Fibroblast of skin of left quadriceps (primary cell): ENCODE data around the gene ERVW-1.
"Not testable (repeated sequence)": the region's sequence is repeated elsewhere in the genome, so short reads cannot be mapped to it uniquely, and the experiment has no call there.

Source experiments
- DNase-seq, 2 experiments: peaks; one replicate each; pipeline ENCODE4 v3.0.0-alpha.2; 2013; ENCODE audit warnings: low read depth in 2 of 2

Gene ERVW-1

DNA sequence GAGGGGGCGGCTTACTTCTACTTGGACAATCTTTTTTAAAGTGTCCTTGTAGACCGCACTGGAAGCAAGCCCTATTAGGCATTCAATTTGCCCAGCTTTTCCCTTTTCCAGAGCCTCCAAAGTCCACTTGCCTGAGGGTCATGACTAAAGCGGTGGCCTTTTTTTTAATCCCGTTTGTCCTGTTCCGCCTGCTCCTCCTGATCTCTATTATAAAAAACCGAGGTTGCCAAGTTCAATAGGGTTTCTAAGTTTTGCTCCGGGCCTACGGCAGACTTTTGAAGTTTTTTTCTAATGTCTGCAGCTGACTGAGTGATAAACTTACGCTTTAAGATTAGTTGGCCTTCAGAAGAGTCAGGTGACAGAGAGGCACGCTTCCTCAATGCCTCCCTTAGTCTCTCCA is 3.8 kb downstream of the ERVW-1 start:
- DNase-seq, result not testable (repeated sequence)

DNA sequence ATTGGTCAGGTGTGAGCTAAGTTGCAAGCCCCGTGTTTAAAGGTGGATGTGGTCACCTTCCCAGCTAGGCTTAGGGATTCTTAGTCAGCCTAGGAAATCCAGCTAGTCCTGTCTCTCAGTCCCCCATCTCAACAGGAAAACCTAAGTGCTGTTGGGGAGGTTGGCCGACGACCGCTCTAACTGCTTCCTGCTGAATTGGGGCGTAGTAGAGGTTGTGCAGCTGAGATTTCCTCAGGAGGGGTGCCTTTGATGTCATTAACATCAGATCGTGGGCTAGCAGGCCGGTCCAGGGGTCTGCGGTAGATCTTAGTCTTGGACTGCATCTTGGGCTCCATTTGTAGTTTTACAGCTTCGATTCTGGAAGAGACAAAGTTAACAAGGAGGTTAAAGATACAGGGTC is 9.2 kb downstream of the ERVW-1 start:
- DNase-seq, result not testable (repeated sequence)

DNA sequence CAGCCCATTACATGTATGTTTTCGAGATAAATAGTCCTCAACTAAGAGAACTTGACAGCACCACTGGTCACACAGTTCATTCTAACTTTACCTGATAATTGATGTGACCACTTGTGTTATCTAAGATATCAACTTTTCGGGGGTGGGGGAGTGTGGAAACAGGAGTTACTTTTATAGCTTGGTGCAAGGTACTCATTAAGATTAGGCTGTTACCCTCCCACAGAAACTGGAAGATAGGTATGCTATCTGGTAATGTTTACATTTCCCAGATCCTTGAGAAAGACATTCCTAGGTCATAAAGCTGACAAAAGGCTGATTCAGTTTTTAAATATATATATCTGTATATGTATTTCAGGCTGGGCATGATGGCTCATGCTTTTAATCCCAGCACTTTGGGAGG is 11.1 kb downstream of the ERVW-1 start:
- no peak for DNase-seq

DNA sequence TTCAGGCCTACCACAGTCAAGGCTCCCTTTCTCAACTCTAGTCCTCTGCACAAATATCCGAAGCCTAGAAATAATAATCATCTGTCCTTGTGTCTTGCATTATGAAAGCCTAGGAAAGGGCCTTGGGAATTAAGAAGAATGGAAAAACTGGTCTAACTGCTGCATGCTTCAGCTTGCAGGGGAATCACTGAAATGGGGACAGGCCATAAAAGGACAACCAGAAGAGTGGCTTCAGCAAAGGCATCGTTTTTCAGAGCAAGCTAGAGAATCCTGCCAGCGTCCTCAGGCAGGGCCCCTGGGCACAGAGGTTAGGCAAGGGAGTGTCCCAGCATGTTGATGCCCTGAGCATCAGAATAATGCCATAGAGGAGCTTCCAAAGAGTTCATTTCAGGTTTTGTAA is 13.2 kb downstream of the ERVW-1 start:
- DNase-seq, result no peak

DNA sequence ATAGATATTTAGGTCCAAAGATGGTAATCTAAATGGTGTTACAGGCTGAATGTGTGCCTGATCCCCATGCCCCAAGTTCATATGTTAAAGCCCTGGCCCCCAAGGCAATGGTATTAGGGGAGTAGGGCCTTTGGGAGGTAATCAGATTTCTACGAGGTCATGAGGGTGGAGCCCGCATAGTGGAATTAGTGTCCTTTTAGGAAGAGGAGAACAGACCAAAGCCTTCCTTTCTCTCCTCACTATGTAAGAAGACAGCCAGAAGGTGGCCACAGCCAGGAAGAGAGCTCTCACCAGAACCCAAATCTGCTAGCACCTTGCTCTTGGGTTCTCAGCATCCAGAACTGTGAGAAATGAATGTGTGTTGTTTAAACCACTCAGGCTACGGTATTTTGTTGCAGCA is 15.2 kb downstream of the ERVW-1 start:
- DNase-seq, result no peak

DNA sequence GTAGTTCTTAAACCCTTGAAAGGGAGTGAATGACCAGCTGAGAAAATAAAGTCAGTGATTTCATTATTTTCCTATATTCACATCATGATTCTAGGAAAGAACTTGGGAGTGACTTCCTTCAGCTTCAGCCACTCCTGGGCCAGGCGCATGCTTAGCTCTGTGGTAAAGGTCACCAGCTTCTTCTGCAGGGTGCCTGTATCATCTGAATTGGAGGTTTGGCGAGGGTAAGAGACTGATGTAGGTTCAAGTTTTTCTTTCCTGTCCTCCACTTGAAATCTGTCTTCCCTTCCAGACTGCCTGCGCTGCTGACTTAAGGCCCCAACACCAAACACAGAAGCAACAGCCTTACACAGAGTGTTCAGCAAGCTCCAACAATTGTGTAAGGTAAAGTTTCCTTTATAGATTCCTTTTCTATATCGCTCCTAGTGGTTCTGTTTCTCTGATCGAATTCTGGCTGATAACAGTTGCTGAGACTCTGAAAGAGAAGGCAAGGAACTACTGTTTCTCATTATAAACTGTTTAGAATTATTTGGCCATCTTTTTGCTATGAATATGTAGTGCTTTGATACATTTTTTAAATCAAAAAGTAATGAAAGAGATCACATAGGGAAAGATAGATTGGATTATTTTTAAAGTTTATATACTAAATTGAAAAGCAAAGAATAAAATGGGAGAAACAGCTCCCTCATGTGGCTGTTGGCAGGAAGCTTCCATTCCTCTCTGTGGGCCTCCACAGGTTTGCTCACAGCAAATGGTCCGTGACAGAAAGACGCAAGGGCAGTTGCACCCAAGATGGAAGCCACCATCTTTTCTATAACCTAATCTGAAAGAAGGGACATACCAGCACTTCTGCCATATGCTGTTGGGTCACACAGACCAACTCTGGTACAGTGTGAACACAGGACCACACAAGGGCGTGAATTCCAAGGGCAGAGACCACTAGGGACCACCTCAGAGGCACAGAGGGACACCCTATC is 16.4 kb downstream of the ERVW-1 start:
- peak in 1 of 2 experiments; percentile 6 for DNase-seq

DNA sequence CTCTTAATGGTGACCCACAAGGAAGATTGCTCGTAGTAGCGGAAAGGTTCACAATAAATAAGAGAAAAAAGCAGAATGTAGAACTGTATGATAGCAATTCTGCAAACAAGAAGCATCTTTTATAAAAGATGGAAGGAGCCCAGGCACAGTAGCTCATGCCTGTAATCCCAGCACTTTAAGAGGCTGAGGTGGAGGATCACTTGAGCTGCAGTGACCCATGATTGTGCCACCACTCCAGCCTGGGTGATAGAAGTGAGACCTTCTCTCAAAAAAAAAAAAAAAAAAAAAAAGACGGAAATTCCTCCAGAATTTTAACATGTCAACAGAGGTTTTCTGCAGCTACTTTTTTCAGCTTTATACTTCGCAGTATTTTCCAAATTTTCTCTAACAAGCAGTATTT is 17.2 kb downstream of the ERVW-1 start:
- no peak for DNase-seq

DNA sequence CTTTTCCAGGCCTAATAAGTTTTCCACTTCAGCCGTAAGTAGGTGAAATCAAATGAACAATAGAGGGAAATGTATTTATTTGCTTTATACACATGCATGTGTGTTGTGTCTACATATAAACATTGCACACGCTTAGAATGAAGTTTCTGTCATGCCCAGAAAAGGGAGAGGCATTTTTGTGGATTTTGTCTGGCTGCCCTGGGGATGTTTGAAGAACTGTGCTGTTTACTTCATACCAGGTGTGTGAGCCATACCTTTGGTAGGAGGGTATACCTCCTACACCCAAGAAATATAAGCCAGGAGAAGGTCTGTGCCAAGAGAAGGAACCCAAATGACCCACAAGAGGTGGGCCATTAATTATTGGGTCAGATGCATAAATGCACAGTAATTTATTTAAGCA is 17.6 kb downstream of the ERVW-1 start:
- DNase-seq, result no peak

DNA sequence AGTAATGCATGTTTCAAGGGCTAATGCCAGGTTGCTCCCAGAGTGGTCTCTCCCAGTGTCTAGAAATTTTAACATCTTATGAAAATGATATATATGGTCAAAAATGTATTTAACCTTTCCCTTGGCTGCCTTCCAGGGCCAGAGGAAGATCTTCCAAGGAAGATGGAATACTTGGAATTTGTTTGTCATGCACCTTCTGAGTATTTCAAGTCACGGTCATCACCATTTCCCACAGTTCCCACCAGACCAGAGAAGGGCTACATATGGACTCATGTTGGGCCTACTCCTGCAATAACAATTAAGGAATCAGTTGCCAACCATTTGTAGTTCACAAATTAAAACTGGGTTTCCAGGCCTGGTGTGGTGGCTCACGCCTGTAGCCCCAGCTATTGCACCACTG is 21.5 kb downstream of the ERVW-1 start:
- peak in 1 of 2 experiments; percentile 20 for DNase-seq

DNA sequence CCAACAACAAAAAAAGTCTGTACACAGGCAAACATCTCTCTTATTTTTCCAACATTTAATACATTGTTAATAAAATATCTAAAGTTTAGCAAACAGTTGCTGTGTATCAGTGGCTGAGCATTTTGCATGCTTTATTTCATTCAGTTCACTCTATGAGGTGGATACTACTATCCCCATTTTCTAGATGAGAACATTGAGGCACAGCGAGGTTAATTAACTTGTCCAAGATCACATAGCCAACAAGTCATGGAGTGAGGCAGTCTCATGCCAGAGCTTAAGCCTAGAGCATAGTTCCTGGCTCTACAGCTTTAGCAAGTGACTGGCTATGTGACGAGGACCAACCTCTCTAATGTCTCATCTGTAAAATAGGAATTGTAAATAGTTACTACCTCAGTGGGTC is 26.1 kb downstream of the ERVW-1 start:
- DNase-seq, result no peak

DNA sequence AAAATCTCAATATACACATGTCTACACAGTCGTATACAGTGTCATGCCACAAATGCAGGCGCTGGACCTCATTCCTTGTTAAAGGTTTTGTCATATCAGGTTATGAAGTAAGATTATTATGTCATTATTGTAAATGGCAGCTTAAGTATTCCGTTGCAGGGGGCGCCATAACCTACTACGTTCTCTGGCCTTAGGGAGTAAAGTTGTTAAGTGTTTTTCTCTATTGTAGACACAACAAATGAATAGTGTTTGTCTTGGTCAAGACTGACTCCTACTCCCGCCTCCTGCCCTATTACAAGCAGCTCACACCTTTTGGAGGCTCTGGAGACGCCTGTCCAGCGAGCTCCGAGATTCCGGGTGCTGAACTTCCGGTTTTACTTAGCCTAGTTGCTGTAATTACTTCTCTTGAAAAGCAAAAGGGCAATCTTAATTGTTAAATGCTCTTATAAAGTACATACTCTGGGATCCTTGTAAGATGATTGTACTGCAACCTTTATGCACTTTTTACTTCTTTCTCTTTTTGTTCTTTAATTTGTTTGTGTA is 29.5 kb downstream of the ERVW-1 start:
- peak in 1 of 2 experiments; percentile 9 for DNase-seq

DNA sequence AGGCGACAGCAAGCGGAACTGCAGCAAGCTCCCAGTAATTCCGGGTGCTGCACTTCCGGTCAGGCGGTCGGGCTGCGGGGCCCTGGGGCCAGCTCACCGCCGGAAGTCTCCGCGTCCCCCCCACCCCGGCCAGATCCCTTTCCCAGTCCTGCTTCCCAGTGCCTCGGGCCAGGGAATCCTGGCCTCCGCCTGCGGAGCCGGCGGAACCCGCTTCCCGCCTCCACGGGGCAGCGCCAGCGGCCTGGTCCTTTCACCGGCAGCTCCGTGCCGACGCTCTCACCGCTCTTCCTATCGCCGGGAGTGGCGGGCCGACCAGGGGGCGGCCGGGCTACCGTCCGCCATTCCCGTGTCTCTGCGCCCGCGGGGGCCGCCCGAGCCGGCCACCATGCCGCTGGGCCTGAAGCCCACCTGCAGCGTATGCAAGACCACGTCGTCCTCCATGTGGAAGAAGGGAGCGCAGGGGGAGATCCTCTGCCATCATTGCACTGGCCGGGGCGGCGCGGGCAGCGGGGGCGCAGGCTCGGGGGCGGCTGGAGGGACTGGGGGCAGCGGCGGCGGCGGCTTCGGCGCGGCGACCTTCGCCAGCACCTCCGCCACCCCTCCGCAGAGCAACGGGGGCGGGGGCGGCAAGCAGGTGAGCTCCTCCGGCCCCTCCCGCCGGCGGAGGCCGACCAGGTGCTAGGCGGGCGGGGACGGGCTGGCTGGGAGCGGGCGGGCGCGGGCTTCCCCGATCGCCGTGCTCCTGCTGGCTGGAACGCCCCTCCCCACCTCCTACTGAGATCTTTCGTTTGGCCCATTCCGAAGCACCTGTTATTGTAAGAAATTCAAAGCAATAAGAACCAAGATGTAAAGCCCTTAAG is 30.2 kb downstream of the ERVW-1 start, which contains the start of gene GATAD1:
Gene GATAD1 (plus strand): TSS at position 138 of the 860 bp plus-strand sequence. CDS start 248 bp downstream, at position 386.
- peak in 1 of 2 experiments; percentile 78 for DNase-seq

DNA sequence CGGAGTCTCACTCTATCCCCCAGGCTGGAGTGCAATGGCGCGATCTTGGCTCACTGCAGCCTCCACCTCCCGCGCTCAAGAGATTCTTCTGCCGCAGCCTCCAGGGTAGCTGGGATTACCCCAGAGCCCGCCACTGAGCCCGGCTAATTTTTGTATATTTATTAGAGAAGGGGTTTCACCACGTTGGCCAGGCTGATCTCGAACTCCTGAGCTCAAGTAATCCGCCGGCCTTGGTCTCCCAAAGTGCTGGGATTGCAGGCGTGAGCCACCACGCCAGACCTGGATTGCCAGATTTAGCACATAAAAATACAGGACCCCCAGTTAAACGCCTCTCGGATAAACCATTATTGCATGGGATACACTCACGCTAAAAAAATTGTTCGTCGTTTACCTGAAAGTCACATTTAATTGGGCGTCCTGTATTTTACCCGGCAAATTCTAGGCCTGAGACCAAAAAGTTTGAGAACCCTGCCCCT is 30.8 kb downstream of the ERVW-1 start:
- DNase-seq, result peak in 1 of 2 experiments; percentile 79

DNA sequence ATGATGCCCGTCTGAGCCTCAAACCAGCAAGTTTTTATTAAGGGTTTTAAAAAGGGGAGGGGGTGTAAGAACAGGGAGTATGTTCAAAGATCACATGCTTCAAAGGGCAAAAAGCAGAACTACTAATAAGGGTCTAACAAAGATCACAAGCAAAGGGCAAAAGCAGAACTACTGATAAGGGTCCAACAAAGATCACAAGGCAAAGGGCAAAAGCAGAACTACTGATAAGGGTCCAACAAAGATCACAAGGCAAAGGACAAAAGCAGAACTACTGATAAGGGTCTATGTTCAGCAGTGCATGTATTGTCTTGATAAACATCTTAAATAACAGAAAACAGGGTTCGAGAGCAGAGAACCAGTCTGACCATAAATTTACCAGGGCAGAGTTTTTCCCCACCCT is 35.0 kb downstream of the ERVW-1 start:
- not testable (repeated sequence) for DNase-seq

DNA sequence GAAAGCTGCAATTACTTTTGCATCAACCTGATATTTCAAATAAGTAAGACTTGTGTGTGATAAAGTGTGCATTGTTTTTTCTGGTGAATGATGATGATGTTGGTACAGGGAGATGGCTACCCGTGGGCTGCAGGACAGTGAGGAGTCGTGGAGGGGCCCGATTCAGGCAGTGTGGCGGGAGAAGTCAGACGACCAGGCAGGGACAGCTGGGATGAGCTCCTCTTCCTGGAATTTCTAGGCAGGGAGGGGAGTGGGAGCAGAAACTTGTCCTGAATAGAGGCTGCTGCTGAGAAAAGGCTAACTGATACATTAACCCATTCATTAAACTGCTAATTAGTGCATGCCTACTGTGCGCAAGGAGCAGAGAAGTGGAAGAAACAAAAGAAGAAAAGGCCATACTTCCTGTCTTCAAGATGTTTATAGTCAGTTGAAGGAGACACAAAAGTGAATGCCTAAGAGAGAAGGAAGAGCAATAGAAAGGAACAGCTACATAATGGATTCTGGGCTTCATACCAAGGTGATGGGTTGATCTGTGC is 39.7 kb downstream of the ERVW-1 start:
- DNase-seq, result no peak

DNA sequence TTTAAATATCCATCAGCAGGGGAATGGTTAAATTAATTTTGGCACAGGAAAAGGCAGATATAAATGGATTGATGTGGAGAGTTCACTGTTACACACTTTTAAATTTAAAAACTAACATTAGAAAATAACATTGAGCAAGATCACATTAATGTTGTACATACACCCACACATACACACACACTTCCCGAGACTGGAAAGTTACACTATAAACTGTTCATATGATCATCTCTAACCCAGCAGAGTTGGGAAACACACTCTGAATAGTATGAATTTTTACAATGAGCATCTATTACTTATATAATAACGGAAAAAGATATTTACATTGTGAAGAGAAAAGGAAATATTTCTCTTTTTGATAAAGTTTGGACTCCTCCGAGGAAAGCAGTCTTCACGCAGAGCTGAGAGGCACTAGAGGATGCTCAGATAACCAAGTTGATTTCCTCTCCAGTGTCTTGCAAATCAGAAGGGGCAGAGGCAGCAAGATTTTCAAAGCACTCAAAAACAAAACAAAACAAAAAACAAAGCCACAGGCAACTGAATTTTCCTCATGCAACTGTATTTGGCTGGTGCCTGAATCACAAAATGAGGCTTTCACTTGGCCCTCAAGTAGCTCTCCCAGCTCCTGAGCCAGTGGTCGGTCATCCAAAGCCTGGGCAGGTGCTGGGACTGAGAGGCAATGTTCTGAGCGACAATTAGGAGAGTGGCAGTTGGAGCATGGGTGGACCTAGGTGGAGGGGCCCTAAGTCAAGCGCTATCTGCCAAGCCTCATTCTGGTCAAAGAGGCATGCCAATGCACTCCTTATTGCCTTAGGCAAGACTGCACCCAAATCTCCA is 40.9 kb downstream of the ERVW-1 start:
- DNase-seq, result no peak

DNA sequence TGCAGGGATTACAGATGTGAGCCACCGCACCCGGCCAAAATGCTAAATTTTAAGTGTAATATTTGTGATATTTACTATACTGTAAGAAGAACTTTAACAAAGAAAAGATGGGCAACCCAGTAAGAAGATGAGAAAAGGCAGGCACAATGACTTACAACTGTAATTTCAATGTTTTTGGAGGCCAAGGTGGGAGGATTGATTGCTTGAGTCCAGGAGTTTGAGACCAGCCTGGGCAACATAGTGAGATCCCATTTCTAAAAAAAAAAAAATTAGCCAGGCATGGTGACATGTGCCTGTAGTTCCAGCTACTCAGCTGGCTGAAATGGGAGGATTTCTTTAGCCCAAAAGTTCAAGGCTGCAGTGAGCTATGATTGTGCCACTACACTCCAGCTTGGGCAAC is 42.2 kb downstream of the ERVW-1 start:
- no peak for DNase-seq

DNA sequence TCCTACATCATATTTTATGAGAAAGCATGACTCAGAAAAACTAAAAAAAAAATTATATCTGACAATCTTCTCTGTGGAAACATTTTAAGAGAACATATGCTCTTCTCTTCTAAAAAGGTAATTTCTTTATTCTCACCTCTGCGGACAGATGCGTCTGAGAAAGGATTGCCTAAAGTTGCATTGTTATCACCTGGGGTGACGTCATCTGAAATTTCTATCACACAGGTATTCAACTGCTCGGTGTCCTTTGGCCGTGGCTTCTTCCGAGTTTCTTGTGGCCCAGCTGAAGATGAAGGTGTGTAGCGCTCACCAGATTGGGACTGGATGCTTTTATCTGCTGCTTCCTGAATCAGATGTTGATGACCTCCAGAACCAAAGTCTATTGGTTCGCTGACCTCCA is 44.7 kb downstream of the ERVW-1 start:
- no peak for DNase-seq

DNA sequence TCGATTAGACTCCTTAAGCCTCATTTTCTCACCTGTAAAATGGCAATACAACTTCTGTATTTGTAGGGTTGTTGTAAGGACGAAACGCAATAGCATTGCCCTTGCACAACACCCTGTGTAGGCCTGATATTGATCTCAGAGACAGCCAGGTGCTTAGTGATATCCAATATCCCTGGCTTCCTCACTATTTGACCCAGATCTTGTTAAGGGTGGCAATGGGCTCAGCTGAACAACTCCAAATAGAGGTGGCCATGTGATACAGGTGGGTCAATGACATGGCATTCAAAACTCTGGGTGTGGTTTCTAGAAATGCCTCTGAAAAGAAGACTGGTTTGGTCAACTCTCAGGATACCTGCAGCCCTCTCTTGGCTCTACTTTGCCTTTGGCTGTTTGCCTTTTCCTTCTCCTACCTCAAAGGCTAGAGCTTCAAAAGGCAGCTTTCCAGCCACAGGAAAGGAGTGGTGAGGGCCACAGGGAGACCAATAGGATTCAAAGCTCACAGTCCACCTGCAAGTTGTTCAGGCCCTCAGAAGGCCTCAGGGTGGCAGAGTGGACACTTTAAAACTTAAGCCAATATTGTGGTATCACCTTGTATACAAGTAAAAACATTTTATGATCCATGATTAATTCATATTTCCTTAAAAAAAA is 45.3 kb downstream of the ERVW-1 start:
- DNase-seq, result no peak

DNA sequence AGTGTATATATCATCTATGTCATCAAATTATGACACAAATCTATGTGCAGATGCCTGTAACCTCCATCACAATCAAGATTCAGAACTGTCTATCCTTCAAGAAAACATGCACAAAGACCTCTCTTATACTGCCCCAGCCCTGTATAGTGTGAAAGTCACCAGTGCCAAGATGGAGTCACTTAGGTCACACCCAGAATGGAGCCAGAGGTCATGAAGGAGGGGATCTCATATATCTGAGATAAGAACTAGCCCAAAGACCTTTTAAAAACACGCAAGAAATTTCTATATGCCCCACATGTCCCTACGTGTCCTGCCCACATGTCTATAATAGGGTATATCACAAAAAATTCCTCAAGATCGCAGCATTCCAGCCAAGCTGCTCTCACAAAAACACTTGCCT is 50.6 kb downstream of the ERVW-1 start:
- DNase-seq, result no peak
